ENCODE results near the gene CACNG4.

CACNG4 gene

DNA sequence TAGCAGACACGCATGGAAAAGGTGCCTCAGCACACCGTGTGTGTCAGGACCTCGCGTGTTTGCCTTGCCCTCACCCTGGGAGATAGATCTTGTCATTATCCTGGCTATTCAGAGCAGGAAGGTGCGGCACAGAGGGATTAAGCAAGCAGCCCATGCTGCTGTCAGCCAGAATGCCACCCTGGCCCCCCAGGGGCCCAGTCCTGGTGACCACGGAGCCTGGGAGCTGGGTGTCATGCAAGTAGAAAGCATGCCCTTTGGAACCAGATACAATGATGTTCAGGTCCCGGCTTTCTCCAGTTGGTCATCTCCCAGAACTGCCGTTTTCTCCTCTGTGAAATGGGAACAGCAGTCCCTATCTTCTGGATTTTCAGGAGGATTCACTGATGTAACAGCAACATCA is 29.9 kb downstream of the CACNG4 start:
- no peak overlapping the region for H3K4me3 ChIP-seq (ENCODE audit: low read length)
- H4K20me1 ChIP-seq (ENCODE audit: control insufficient read depth, insufficient read depth, low read depth, low read length) = no peaks in the 10 kb centered on the region
- no peaks in the 10 kb centered on the region for H3K4me1 ChIP-seq (ENCODE audit: control insufficient read depth, low read length)
- no peak for TF ChIP-seq EZH2phosphoT487 (IDR thresholded peaks at IDR 0.05; ENCODE audit: borderline replicate concordance, low read length)
- TF ChIP-seq, protein P1, sequence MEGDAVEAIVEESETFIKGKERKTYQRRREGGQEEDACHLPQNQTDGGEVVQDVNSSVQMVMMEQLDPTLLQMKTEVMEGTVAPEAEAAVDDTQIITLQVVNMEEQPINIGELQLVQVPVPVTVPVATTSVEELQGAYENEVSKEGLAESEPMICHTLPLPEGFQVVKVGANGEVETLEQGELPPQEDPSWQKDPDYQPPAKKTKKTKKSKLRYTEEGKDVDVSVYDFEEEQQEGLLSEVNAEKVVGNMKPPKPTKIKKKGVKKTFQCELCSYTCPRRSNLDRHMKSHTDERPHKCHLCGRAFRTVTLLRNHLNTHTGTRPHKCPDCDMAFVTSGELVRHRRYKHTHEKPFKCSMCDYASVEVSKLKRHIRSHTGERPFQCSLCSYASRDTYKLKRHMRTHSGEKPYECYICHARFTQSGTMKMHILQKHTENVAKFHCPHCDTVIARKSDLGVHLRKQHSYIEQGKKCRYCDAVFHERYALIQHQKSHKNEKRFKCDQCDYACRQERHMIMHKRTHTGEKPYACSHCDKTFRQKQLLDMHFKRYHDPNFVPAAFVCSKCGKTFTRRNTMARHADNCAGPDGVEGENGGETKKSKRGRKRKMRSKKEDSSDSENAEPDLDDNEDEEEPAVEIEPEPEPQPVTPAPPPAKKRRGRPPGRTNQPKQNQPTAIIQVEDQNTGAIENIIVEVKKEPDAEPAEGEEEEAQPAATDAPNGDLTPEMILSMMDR (IDR thresholded peaks at IDR 0.05; ENCODE audit: low read depth, low read length, poor library complexity, severe bottlenecking) = no peak
- H3K9me3 ChIP-seq (ENCODE audit: control insufficient read depth, insufficient read depth, low read length) = no peaks in the 10 kb centered on the region
- no peaks in the 10 kb centered on the region for H3K9me2 ChIP-seq (replicated peaks; ENCODE audit: control insufficient read depth, low read length)
- no peak overlapping the region for H3K27ac ChIP-seq (ENCODE audit: low read depth, low read length)
- no peaks in the 10 kb centered on the region for H3K79me2 ChIP-seq (ENCODE audit: control insufficient read depth, low read length)
- no peaks in the 10 kb centered on the region for H3F3A ChIP-seq (ENCODE audit: control insufficient read depth, insufficient read depth)
- H3K4me2 ChIP-seq (ENCODE audit: low read length) = no peak overlapping the region
- H3K27me3 ChIP-seq (ENCODE audit: control insufficient read depth, low read length) = peaks cover under 1% of the 10 kb centered on the region; the same call in 1 of the 2 replicates
- no peaks in the 10 kb centered on the region for H3K36me3 ChIP-seq (ENCODE audit: control insufficient read depth, low read length)

DNA sequence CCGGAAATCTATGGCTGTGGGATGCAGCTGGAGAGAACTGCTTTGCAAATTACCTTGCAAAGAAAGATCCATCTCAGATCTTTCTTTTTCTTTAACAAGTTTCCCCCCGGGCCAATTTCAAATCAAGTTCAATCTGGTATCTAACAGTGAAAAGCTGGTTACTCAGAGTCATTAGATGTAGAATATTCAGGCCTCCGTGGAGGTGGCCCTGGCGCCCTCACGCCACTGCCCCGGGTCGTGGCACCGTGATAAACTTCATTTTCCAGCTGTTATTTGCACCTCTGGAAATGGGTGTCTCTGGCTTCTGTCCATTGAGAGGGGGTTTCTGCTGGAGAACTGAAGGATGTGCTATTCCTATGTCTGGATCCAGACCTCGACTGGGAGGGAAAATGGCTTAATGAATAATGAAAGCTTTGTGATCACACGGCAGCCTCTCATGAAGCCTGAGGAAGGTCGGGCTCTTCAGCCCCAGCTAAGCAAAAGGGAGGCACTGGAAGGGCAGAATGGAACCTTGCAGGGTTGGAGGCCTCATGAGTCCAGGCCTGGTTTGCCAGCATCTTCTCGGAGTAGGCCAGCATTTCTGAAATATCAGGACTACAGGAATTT is 30.5 kb downstream of the CACNG4 start:
- Histone ChIP-seq H3K9me2 (replicated peaks; ENCODE audit: control insufficient read depth, low read length) (no peaks in the 10 kb centered on the region), H3K9me3 (ENCODE audit: control insufficient read depth, insufficient read depth, low read length) (no peaks in the 10 kb centered on the region), H3K36me3 (ENCODE audit: control insufficient read depth, low read length) (no peaks in the 10 kb centered on the region), H3K79me2 (ENCODE audit: control insufficient read depth, low read length) (no peaks in the 10 kb centered on the region), H4K20me1 (ENCODE audit: control insufficient read depth, insufficient read depth, low read depth, low read length) (no peaks in the 10 kb centered on the region), H3F3A (ENCODE audit: control insufficient read depth, insufficient read depth) (no peaks in the 10 kb centered on the region), H3K27me3 (ENCODE audit: control insufficient read depth, low read length) (no peaks in the 10 kb centered on the region), H3K27ac (ENCODE audit: low read depth, low read length) (no peak overlapping the region), H3K4me3 (ENCODE audit: low read length) (no peak overlapping the region), H3K4me1 (ENCODE audit: control insufficient read depth, low read length) (no peaks in the 10 kb centered on the region), H3K4me2 (ENCODE audit: low read length) (no peak overlapping the region)
- TF ChIP-seq, protein P1 (IDR thresholded peaks at IDR 0.05; ENCODE audit: low read depth, low read length, poor library complexity, severe bottlenecking) = no peak
- TF ChIP-seq EZH2phosphoT487 (IDR thresholded peaks at IDR 0.05; ENCODE audit: borderline replicate concordance, low read length) = no peak

DNA sequence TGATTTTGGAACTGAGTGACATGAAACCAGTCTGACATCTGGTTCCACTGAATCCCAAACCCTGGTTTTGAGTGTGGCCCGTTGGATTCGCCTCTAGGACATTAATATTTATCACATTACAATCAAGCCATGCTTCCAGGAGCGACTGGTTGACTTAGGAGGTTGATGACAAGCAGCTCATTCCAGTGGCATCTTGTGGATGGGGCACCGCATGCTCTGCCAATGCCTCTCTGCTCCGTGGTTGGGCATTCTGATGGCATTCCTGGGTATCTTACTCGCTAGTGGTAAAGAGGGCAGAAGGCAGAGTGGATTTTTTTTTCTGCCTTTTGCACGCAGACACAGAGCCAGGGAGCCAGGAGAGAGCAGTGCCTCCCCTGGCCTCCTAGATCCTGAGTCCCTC is 31.4 kb downstream of the CACNG4 start:
- Histone ChIP-seq H4K20me1 (ENCODE audit: control insufficient read depth, insufficient read depth, low read depth, low read length) (no peaks in the 10 kb centered on the region), H3K27me3 (ENCODE audit: control insufficient read depth, low read length) (no peaks in the 10 kb centered on the region), H3F3A (ENCODE audit: control insufficient read depth, insufficient read depth) (no peaks in the 10 kb centered on the region), H3K27ac (ENCODE audit: low read depth, low read length) (no peak overlapping the region), H3K4me2 (ENCODE audit: low read length) (no peak overlapping the region), H3K9me3 (ENCODE audit: control insufficient read depth, insufficient read depth, low read length) (no peaks in the 10 kb centered on the region), H3K9me2 (replicated peaks; ENCODE audit: control insufficient read depth, low read length) (no peaks in the 10 kb centered on the region), H3K36me3 (ENCODE audit: control insufficient read depth, low read length) (no peaks in the 10 kb centered on the region), H3K79me2 (ENCODE audit: control insufficient read depth, low read length) (no peaks in the 10 kb centered on the region), H3K4me3 (ENCODE audit: low read length) (no peak overlapping the region), H3K4me1 (ENCODE audit: control insufficient read depth, low read length) (no peaks in the 10 kb centered on the region)
- TF ChIP-seq, protein P1 (IDR thresholded peaks at IDR 0.05; ENCODE audit: low read depth, low read length, poor library complexity, severe bottlenecking) = no peak
- no peak for TF ChIP-seq EZH2phosphoT487 (IDR thresholded peaks at IDR 0.05; ENCODE audit: borderline replicate concordance, low read length)
